Right lobe of liver (tissue), 4 donors: Measurements from ENCODE around the gene MYH14.

Source experiments
- CTCF ChIP-seq, 4 donors: fragments of 200-600 bp in 3 of 4; fragments of 450-650 bp in 1 of 4; IDR thresholded peaks; one replicate each; pipeline versions ENCODE4 v1.5.1 to v1.8.0; 2016 to 2022; ENCODE audit warnings: antibody characterized with exemption in 4 of 4, mild to moderate bottlenecking in 2 of 4
- POLR2A ChIP-seq: fragments of 450-650 bp; IDR thresholded peaks from one replicate; pipeline ENCODE4 v1.6.1; 2017; ENCODE audit warnings: antibody characterized with exemption, mild to moderate bottlenecking
- donor health status: DM: no; HTN: no; CAD: no.
- donor health status: DM: no; HTN: no; CAD: no.
- donor health status: DM: no; HTN: yes; CAD: no.

GRCh38 chr19:50223439-50223716 is 20.0 kb downstream of the MYH14 start:
- TF ChIP-seq CTCF (IDR thresholded peaks at IDR 0.05) (no peak), POLR2A (no peak)
